SK-N-SH treated with all-trans-retinoic acid at 6 μM for 48 hours (cell line): ENCODE results near the gene PHACTR4.

Experiments used
- POU6F1 ChIP-seq: fragments of 250-450 bp; sonication (Bioruptor Pico); IDR thresholded peaks from 2 replicates; pipeline ENCODE4 v1.8.0; 2021; ENCODE audit warnings: low read depth, mild to moderate bottlenecking, moderate library complexity, borderline replicate concordance
- PPARA ChIP-seq: fragments of 250-450 bp; sonication (Bioruptor Pico); IDR thresholded peaks from 2 replicates; pipeline ENCODE4 v1.5.0; 2020; ENCODE audit warnings: mild to moderate bottlenecking, borderline replicate concordance
- TCF4 ChIP-seq: fragments of 250-450 bp; sonication (Bioruptor Pico); IDR thresholded peaks from 2 replicates; pipeline ENCODE4 v1.8.0; 2021; ENCODE audit warnings: mild to moderate bottlenecking, moderate library complexity, borderline replicate concordance
- TOX ChIP-seq: fragments of 250-450 bp; sonication (Bioruptor Pico); IDR thresholded peaks from 2 replicates; pipeline ENCODE4 v1.8.0; 2021; ENCODE audit warnings: mild to moderate bottlenecking, moderate library complexity, borderline replicate concordance
- ZFP3 ChIP-seq: fragments of 250-450 bp; sonication (Bioruptor Pico); IDR thresholded peaks from 2 replicates; pipeline ENCODE4 v1.5.0; 2020; ENCODE audit warnings: mild to moderate bottlenecking, moderate library complexity
- ZNF8 ChIP-seq: fragments of 450-650 bp; formaldehyde crosslinking; IDR thresholded peaks from 2 replicates; pipeline ENCODE4 v1.5.0; 2020; ENCODE audit warnings: mild to moderate bottlenecking, moderate library complexity
- TF ChIP-seq, protein P1 (sequence below): fragments of 250-450 bp; sonication (Bioruptor Pico); IDR thresholded peaks from 2 replicates; pipeline ENCODE4 v1.5.1; 2020; ENCODE audit warnings: low read depth, mild to moderate bottlenecking, moderate library complexity

DNA sequence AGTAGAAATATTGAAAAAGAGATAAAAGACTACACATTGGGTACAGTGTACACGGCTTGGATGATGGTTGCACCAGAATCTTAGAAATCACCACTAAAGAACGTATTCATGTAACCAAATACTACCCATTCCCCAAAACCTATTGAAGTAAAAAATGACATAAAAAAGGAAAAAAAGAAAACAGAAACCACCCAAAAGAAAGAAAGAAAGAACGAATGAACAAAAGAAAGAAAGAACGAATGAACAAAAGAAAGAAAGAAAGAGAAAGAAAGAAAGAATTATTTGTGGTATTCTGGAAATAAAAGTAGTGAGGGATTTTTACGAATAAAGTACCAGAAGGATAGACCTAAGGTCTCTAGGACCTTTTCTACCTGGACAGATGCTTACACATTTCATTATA lies 42.1 kb downstream of the PHACTR4 start:
- TF ChIP-seq POU6F1 (CRISPR knock-in tag) (no peak), TCF4 (CRISPR knock-in tag) (no peak), TOX (no peak), ZFP3 (CRISPR knock-in tag) (no peak), ZNF8 (CRISPR knock-in tag) (no peak), PPARA (CRISPR knock-in tag) (no peak)
- TF ChIP-seq, protein P1, sequence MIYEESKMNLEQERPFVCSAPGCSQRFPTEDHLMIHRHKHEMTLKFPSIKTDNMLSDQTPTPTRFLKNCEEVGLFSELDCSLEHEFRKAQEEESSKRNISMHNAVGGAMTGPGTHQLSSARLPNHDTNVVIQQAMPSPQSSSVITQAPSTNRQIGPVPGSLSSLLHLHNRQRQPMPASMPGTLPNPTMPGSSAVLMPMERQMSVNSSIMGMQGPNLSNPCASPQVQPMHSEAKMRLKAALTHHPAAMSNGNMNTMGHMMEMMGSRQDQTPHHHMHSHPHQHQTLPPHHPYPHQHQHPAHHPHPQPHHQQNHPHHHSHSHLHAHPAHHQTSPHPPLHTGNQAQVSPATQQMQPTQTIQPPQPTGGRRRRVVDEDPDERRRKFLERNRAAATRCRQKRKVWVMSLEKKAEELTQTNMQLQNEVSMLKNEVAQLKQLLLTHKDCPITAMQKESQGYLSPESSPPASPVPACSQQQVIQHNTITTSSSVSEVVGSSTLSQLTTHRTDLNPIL, result no peak
